ENCODE data around the gene TNFRSF18. TPM values are rescaled to one million over a fixed set of nuclear protein-coding genes. Genes with fewer than 3 reads are reported as not detected.

Gene TNFRSF18
- total RNA-seq, 1 experiment from 2014 or later = 0.83 TPM

GRCh38 chr1:1239227-1239613 lies 32.8 kb upstream of the TNFRSF18 start (continued):
- TF ChIP-seq ARID4B (CRISPR knock-in tag; IDR thresholded peaks at IDR 0.05; ENCODE audit: borderline replicate concordance) (no peak), SP1 (CRISPR knock-in tag; conservative IDR thresholded peaks at IDR 0.05) (no peak), SMAD4 (CRISPR knock-in tag; IDR thresholded peaks at IDR 0.05) (no peak), ZBTB43 (CRISPR knock-in tag; IDR thresholded peaks at IDR 0.05) (no peak), HMGA2 (CRISPR knock-in tag; IDR thresholded peaks at IDR 0.05) (no peak), ZNF121 (CRISPR knock-in tag; IDR thresholded peaks at IDR 0.05) (no peak), ELF4 (CRISPR knock-in tag; IDR thresholded peaks at IDR 0.05; ENCODE audit: low read depth) (no peak)

- POLR2A ChIA-PET = interaction anchor here (0.8 kb wide), 1 partner anchor 18 kb away, joined by 3 read pairs; no protein-coding TSS in a partner anchor
- ATAC-seq (no peak), DNase-seq (ENCODE audit: low spot score) (no peak)
- TF ChIP-seq FOXJ3 (CRISPR knock-in tag; IDR thresholded peaks at IDR 0.05; ENCODE audit: borderline replicate concordance) (no peak), ZBTB21 (CRISPR knock-in tag; IDR thresholded peaks at IDR 0.05; ENCODE audit: borderline replicate concordance) (no peak), FOXP1 (CRISPR knock-in tag; IDR thresholded peaks at IDR 0.05; ENCODE audit: borderline replicate concordance) (no peak), TEAD1 (CRISPR knock-in tag; IDR thresholded peaks at IDR 0.05) (no peak), IRF2 (CRISPR knock-in tag; IDR thresholded peaks at IDR 0.05; ENCODE audit: borderline replicate concordance, low read depth) (no peak), JUN (CRISPR knock-in tag; IDR thresholded peaks at IDR 0.05) (no peak), ZNF121 (CRISPR knock-in tag; IDR thresholded peaks at IDR 0.05) (no peak), PREB (CRISPR knock-in tag; IDR thresholded peaks at IDR 0.05; ENCODE audit: borderline replicate concordance) (no peak), ATF6 (CRISPR knock-in tag; IDR thresholded peaks at IDR 0.05) (no peak), CREB1 (CRISPR knock-in tag; IDR thresholded peaks at IDR 0.05) (no peak), ZNF263 (CRISPR knock-in tag; IDR thresholded peaks at IDR 0.05; ENCODE audit: low read depth) (no peak), PRRX2 (CRISPR knock-in tag; IDR thresholded peaks at IDR 0.05) (no peak), JAZF1 (CRISPR knock-in tag; IDR thresholded peaks at IDR 0.05) (no peak), MXD4 (CRISPR knock-in tag; IDR thresholded peaks at IDR 0.05; ENCODE audit: borderline replicate concordance) (no peak)
- Mint-ChIP-seq H3K4me1 (no peaks in the 10 kb centered on the region), H3K4me3 (no peak overlapping the region), H3K9me3 (no peaks in the 10 kb centered on the region), H3K36me3 (peaks cover under 1% of the 10 kb centered on the region; the same call in 1 of the 2 replicates), H3K27ac (no peak overlapping the region), H3K27me3 (ENCODE audit: low read depth) (no peaks in the 10 kb centered on the region)
- CTCF ChIA-PET = interaction anchor here (0.9 to 1.4 kb wide), 4 partner anchors 53 to 175 kb away, joined by 3 to 4 read pairs (median 4); partner anchors contain the start of gene TTLL10
These were observed 32.3 kb upstream of the TNFRSF18 start for GRCh38 chr1:1238702-1239178.
